ENCODE data around the gene NCK2.
A peak's percentile ranks its signal among the peaks of the same experiment; 100 is the strongest.

Gene NCK2

DNA sequence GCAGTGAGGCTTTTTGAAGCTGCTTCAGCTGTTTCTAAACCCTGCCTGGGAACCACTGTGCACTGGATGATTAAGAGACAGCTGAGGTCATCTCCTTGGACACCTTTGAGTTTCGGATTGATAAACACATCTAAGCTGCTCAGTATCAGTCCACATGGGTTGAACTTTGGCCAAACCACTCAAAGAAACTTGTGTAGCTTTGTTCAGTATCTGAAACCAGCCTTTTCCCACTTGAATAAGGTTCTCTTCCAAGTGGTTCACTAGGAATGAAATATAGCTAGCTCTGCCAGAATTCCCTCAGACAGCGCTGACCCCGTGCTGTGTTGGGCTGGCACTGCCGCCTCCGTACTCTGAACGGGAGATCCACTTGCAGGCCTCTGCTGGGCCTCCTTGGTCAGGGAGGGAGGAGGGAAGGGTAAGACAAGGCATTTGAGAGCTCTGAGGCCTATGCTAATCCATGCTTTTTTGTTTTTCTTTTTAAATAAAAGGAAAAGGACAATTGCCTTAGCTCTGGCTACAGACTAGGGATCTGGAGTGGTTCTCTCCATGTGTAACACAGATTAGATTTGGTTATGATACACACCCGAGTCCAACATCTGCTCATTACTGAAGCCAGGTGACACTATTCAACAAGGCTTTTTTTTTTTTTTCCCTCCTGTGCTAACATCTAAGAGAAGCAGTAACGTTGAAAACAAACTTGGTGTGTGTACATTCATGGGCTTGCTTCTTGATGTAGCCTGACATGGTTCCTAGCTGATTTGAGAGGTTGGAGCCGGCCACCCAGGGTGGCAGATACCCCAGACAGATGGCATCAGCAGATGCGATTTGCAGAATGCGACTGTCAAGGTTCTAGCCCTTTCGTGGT is 67.7 kb downstream of the NCK2 start:
- peaks cover 3% of the 10 kb centered on the region; the same call in 1 of the 2 replicates for H4K20me1 ChIP-seq (ENCODE audit: insufficient read depth, low read length)
- peaks cover 93% of the 10 kb centered on the region for H3K79me2 ChIP-seq (ENCODE audit: low read length)

DNA sequence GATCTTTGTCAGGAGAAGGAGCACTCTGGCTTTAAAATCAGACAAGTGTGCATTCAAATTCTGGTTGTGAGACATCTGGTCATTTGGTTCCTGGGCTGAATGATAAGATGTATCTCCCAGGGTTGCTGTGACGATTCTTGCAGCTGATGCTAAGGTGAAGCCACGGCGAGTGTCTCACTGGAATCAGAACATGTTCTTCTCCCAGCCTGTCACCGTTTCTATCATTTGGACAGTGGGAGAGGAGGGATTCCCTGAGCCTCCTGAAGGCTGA is 68.3 kb downstream of the NCK2 start:
- H3K79me2 ChIP-seq (ENCODE audit: low read length) = peaks cover 90% of the 10 kb centered on the region

More for the DNA sequence above, 67.7 kb downstream of the NCK2 start:
- Histone ChIP-seq H3K4me2 (ENCODE audit: low read depth, low read length) (peak overlapping the region; percentile 40), H3K36me3 (replicated peaks; ENCODE audit: insufficient read depth, low read length) (peaks cover 3% of the 10 kb centered on the region; the same call in 1 of the 2 replicates), H3K27ac (ENCODE audit: low read length) (peak overlapping the region; percentile 79; the same call in 1 of the 2 replicates), H3K9me3 (replicated peaks; ENCODE audit: insufficient read depth, low read length) (no peaks in the 10 kb centered on the region), H3K9ac (ENCODE audit: low read length) (no peak overlapping the region; the same call in 1 of the 2 replicates), H3K27me3 (replicated peaks; ENCODE audit: insufficient read depth, low read length) (no peaks in the 10 kb centered on the region), H3K4me3 (ENCODE audit: low read length) (no peak overlapping the region), H2AFZ (ENCODE audit: low read length) (no peak overlapping the region), H3K4me1 (ENCODE audit: low read length) (peaks cover 67% of the 10 kb centered on the region), H3K9me2 (replicated peaks; ENCODE audit: insufficient read depth, low read length) (no peaks in the 10 kb centered on the region), H3F3A (ENCODE audit: insufficient read depth, low read length) (peaks cover 34% of the 10 kb centered on the region)
- peak; percentile 89 for DNase-seq
- TF ChIP-seq EZH2 (optimal IDR thresholded peaks at IDR 0.05; ENCODE audit: low read depth, low read length) (no peak), EZH2phosphoT487 (IDR thresholded peaks at IDR 0.05; ENCODE audit: low read length) (no peak)
- TF ChIP-seq, protein P1, sequence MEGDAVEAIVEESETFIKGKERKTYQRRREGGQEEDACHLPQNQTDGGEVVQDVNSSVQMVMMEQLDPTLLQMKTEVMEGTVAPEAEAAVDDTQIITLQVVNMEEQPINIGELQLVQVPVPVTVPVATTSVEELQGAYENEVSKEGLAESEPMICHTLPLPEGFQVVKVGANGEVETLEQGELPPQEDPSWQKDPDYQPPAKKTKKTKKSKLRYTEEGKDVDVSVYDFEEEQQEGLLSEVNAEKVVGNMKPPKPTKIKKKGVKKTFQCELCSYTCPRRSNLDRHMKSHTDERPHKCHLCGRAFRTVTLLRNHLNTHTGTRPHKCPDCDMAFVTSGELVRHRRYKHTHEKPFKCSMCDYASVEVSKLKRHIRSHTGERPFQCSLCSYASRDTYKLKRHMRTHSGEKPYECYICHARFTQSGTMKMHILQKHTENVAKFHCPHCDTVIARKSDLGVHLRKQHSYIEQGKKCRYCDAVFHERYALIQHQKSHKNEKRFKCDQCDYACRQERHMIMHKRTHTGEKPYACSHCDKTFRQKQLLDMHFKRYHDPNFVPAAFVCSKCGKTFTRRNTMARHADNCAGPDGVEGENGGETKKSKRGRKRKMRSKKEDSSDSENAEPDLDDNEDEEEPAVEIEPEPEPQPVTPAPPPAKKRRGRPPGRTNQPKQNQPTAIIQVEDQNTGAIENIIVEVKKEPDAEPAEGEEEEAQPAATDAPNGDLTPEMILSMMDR (IDR thresholded peaks at IDR 0.05; ENCODE audit: low read length) = no peak

DNA sequence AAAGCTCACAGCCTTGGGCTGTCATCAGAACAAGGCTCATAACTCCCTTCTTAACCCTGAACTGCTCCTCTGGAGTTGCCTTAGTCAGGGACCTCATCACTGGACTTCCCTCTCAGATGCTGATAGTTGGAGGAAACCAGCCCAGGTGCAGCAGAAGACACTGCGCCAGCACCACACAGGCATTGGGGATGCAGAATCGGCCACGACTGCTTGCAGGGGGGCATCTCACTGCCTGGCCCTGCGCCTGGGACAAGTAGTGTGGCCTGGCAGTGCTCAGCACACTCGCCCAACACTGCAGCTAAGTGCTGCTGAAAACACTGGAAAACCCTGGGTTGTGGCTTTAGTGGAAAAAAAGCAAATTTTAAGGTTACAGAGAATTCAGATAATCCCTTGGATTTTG is 68.7 kb downstream of the NCK2 start:
- H3K27me3 ChIP-seq (replicated peaks; ENCODE audit: insufficient read depth, low read length) = no peaks in the 10 kb centered on the region
- H3K36me3 ChIP-seq (replicated peaks; ENCODE audit: insufficient read depth, low read length) = peaks cover 3% of the 10 kb centered on the region; the same call in 1 of the 2 replicates
- H3K9me3 ChIP-seq (replicated peaks; ENCODE audit: insufficient read depth, low read length) = no peaks in the 10 kb centered on the region
- peaks cover 86% of the 10 kb centered on the region for H3K79me2 ChIP-seq (ENCODE audit: low read length)
- no peak overlapping the region for H2AFZ ChIP-seq (ENCODE audit: low read length)
- no peak overlapping the region for H3K9ac ChIP-seq (ENCODE audit: low read length)
- H3K4me3 ChIP-seq (ENCODE audit: low read length) = no peak overlapping the region
- no peak for DNase-seq
- peak overlapping the region; percentile 79; the same call in 1 of the 2 replicates for H3K27ac ChIP-seq (ENCODE audit: low read length)
- peaks cover 32% of the 10 kb centered on the region for H3F3A ChIP-seq (ENCODE audit: insufficient read depth, low read length)
- H3K4me2 ChIP-seq (ENCODE audit: low read depth, low read length) = no peak overlapping the region
- H3K9me2 ChIP-seq (replicated peaks; ENCODE audit: insufficient read depth, low read length) = no peaks in the 10 kb centered on the region
- TF ChIP-seq, protein P1 (IDR thresholded peaks at IDR 0.05; ENCODE audit: low read length) = no peak
- no peak for TF ChIP-seq EZH2 (optimal IDR thresholded peaks at IDR 0.05; ENCODE audit: low read depth, low read length)
- no peak for TF ChIP-seq EZH2phosphoT487 (IDR thresholded peaks at IDR 0.05; ENCODE audit: low read length)
- peaks cover 3% of the 10 kb centered on the region; the same call in 1 of the 2 replicates for H4K20me1 ChIP-seq (ENCODE audit: insufficient read depth, low read length)
- H3K4me1 ChIP-seq (ENCODE audit: low read length) = peaks cover 63% of the 10 kb centered on the region

More for the DNA sequence above, 68.3 kb downstream of the NCK2 start:
- Histone ChIP-seq H3K4me3 (ENCODE audit: low read length) (no peak overlapping the region), H3K27ac (ENCODE audit: low read length) (peak overlapping the region; percentile 79; the same call in 1 of the 2 replicates), H3K9ac (ENCODE audit: low read length) (no peak overlapping the region; the same call in 1 of the 2 replicates), H3K9me2 (replicated peaks; ENCODE audit: insufficient read depth, low read length) (no peaks in the 10 kb centered on the region), H2AFZ (ENCODE audit: low read length) (no peak overlapping the region), H3K9me3 (replicated peaks; ENCODE audit: insufficient read depth, low read length) (no peaks in the 10 kb centered on the region), H3K27me3 (replicated peaks; ENCODE audit: insufficient read depth, low read length) (no peaks in the 10 kb centered on the region), H4K20me1 (ENCODE audit: insufficient read depth, low read length) (peaks cover 3% of the 10 kb centered on the region; the same call in 1 of the 2 replicates), H3K4me2 (ENCODE audit: low read depth, low read length) (peak overlapping the region; percentile 40; the same call in 1 of the 2 replicates), H3F3A (ENCODE audit: insufficient read depth, low read length) (peaks cover 34% of the 10 kb centered on the region), H3K4me1 (ENCODE audit: low read length) (peaks cover 67% of the 10 kb centered on the region), H3K36me3 (replicated peaks; ENCODE audit: insufficient read depth, low read length) (peaks cover 3% of the 10 kb centered on the region; the same call in 1 of the 2 replicates)
- no peak for DNase-seq
- TF ChIP-seq EZH2 (optimal IDR thresholded peaks at IDR 0.05; ENCODE audit: low read depth, low read length) (no peak), EZH2phosphoT487 (IDR thresholded peaks at IDR 0.05; ENCODE audit: low read length) (no peak)
- TF ChIP-seq, protein P1 (IDR thresholded peaks at IDR 0.05; ENCODE audit: low read length) = no peak

Data from MM.1S (cell line).